Measurements from ENCODE around the gene NAGPA. TPM values are rescaled to one million over a fixed set of nuclear protein-coding genes. Genes with fewer than 3 reads are reported as not detected.

The NAGPA gene
- total and polyA plus RNA-seq, 2 of the 13 experiments (the other 11 are each of a cell fraction or from before 2014, with no cell fraction given) = 27.1 to 60.3 TPM

DNA sequence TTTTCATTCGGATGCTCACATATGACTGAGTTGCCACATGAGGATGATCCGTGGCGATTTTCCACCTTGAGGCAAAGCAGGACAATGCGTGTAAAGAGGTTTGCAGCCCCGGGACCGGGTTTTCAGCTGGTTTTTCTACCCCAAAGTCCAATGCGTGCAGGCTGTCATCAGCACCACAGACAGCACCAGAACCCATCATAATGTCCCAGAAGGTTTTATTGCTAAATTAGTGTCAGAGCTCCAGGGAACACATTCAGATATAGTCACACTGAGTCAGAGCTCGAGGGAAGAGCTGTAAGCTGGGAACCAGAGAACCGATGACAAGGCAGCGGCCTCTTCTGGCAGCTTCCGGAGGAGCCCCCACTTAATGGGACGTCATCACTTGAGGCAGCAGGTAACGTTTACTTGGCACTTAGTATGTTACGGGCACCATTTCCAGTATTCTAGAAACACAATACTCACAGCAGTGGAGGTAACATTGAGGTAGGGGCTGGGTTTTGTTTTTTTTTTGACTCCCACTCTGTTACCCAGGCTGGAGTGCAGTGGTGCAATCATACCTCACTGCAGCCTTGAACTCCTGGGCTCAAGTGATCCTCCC is 8.9 kb upstream of the NAGPA start (continued):
- TF ChIP-seq, protein P1, sequence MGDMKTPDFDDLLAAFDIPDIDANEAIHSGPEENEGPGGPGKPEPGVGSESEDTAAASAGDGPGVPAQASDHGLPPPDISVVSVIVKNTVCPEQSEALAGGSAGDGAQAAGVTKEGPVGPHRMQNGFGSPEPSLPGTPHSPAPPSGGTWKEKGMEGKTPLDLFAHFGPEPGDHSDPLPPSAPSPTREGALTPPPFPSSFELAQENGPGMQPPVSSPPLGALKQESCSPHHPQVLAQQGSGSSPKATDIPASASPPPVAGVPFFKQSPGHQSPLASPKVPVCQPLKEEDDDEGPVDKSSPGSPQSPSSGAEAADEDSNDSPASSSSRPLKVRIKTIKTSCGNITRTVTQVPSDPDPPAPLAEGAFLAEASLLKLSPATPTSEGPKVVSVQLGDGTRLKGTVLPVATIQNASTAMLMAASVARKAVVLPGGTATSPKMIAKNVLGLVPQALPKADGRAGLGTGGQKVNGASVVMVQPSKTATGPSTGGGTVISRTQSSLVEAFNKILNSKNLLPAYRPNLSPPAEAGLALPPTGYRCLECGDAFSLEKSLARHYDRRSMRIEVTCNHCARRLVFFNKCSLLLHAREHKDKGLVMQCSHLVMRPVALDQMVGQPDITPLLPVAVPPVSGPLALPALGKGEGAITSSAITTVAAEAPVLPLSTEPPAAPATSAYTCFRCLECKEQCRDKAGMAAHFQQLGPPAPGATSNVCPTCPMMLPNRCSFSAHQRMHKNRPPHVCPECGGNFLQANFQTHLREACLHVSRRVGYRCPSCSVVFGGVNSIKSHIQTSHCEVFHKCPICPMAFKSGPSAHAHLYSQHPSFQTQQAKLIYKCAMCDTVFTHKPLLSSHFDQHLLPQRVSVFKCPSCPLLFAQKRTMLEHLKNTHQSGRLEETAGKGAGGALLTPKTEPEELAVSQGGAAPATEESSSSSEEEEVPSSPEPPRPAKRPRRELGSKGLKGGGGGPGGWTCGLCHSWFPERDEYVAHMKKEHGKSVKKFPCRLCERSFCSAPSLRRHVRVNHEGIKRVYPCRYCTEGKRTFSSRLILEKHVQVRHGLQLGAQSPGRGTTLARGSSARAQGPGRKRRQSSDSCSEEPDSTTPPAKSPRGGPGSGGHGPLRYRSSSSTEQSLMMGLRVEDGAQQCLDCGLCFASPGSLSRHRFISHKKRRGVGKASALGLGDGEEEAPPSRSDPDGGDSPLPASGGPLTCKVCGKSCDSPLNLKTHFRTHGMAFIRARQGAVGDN (CRISPR knock-in tag; IDR thresholded peaks at IDR 0.05) = 0 out of 2 replicates have a peak, but pooled peaks have one; percentile 16
- TF ChIP-seq, protein P2, sequence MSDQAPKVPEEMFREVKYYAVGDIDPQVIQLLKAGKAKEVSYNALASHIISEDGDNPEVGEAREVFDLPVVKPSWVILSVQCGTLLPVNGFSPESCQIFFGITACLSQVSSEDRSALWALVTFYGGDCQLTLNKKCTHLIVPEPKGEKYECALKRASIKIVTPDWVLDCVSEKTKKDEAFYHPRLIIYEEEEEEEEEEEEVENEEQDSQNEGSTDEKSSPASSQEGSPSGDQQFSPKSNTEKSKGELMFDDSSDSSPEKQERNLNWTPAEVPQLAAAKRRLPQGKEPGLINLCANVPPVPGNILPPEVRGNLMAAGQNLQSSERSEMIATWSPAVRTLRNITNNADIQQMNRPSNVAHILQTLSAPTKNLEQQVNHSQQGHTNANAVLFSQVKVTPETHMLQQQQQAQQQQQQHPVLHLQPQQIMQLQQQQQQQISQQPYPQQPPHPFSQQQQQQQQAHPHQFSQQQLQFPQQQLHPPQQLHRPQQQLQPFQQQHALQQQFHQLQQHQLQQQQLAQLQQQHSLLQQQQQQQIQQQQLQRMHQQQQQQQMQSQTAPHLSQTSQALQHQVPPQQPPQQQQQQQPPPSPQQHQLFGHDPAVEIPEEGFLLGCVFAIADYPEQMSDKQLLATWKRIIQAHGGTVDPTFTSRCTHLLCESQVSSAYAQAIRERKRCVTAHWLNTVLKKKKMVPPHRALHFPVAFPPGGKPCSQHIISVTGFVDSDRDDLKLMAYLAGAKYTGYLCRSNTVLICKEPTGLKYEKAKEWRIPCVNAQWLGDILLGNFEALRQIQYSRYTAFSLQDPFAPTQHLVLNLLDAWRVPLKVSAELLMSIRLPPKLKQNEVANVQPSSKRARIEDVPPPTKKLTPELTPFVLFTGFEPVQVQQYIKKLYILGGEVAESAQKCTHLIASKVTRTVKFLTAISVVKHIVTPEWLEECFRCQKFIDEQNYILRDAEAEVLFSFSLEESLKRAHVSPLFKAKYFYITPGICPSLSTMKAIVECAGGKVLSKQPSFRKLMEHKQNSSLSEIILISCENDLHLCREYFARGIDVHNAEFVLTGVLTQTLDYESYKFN (CRISPR knock-in tag; conservative IDR thresholded peaks at IDR 0.05) = 0 out of 2 replicates have a peak, but pooled peaks have one; percentile 15
- TF ChIP-seq ZNF839 (CRISPR knock-in tag; IDR thresholded peaks at IDR 0.05; ENCODE audit: borderline replicate concordance) (no peak), GABPB1 (CRISPR knock-in tag; IDR thresholded peaks at IDR 0.05) (peak; percentile 38; the same call in 1 of the 2 replicates), SAP130 (CRISPR knock-in tag; IDR thresholded peaks at IDR 0.05; ENCODE audit: low read depth) (peak; percentile 65), BRD4 (CRISPR knock-in tag; IDR thresholded peaks at IDR 0.05) (0 out of 2 replicates have a peak, but pooled peaks have one; percentile 43), ERF (CRISPR knock-in tag; IDR thresholded peaks at IDR 0.05) (peak; percentile 63; the same call in 1 of the 2 replicates), KDM5B (CRISPR knock-in tag; IDR thresholded peaks at IDR 0.05; ENCODE audit: borderline replicate concordance) (0 out of 2 replicates have a peak, but pooled peaks have one; percentile 2), ZKSCAN8 (CRISPR knock-in tag; IDR thresholded peaks at IDR 0.05; ENCODE audit: borderline replicate concordance) (0 out of 2 replicates have a peak, but pooled peaks have one; percentile 33)
- TF ChIP-seq, protein P3, sequence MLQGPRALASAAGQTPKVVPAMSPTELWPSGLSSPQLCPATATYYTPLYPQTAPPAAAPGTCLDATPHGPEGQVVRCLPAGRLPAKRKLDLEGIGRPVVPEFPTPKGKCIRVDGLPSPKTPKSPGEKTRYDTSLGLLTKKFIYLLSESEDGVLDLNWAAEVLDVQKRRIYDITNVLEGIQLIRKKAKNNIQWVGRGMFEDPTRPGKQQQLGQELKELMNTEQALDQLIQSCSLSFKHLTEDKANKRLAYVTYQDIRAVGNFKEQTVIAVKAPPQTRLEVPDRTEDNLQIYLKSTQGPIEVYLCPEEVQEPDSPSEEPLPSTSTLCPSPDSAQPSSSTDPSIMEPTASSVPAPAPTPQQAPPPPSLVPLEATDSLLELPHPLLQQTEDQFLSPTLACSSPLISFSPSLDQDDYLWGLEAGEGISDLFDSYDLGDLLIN (CRISPR knock-in tag; IDR thresholded peaks at IDR 0.05; ENCODE audit: borderline replicate concordance) = 0 out of 2 replicates have a peak, but pooled peaks have one; percentile 39
- TF ChIP-seq, protein P4, sequence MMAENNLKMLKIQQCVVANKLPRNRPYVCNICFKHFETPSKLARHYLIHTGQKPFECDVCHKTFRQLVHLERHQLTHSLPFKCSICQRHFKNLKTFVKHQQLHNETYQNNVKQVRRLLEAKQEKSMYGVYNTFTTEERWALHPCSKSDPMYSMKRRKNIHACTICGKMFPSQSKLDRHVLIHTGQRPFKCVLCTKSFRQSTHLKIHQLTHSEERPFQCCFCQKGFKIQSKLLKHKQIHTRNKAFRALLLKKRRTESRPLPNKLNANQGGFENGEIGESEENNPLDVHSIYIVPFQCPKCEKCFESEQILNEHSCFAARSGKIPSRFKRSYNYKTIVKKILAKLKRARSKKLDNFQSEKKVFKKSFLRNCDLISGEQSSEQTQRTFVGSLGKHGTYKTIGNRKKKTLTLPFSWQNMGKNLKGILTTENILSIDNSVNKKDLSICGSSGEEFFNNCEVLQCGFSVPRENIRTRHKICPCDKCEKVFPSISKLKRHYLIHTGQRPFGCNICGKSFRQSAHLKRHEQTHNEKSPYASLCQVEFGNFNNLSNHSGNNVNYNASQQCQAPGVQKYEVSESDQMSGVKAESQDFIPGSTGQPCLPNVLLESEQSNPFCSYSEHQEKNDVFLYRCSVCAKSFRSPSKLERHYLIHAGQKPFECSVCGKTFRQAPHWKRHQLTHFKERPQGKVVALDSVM (CRISPR knock-in tag; IDR thresholded peaks at IDR 0.05) = peak; percentile 34; the same call in 1 of the 2 replicates

Measured in HepG2 (cell line).